GM12878 (cell line): Measurements from ENCODE around the gene SPINDOC. TPM values are rescaled to one million over a fixed set of nuclear protein-coding genes. Genes with fewer than 3 reads are reported as not detected.
A peak's percentile ranks its signal among the peaks of the same experiment; 100 is the strongest.

Experiments
- BCL3 ChIP-seq: IDR thresholded peaks from 2 replicates; pipeline ENCODE4 v1.6.1; 2011; ENCODE audit warnings: borderline replicate concordance, low read depth, mild to moderate bottlenecking, moderate library complexity, low read length; ENCODE audit not compliant: insufficient read depth, poor library complexity, severe bottlenecking
- BRCA1 ChIP-seq: IDR thresholded peaks from 2 replicates; pipeline ENCODE4 v1.6.1; 2011; ENCODE audit warnings: low read depth, low read length, improper control_type of control experiment
- CBX5 ChIP-seq: sonication (generic); IDR thresholded peaks from 2 replicates; pipeline ENCODE4 v1.6.1; 2016; ENCODE audit warnings: low read depth, moderate library complexity, mild to moderate bottlenecking, inconsistent platforms
- CEBPZ ChIP-seq: fragments of 150-350 bp; IDR thresholded peaks from 2 replicates; pipeline ENCODE4 v1.6.1; 2016; ENCODE audit warnings: low read depth, low read length
- CHD2 ChIP-seq: IDR thresholded peaks from 2 replicates; pipeline ENCODE4 v1.6.1; 2011; ENCODE audit warnings: low read depth, low read length, improper control_type of control experiment, borderline replicate concordance
- CHD4 ChIP-seq: fragments of 200-600 bp; sonication (generic); IDR thresholded peaks from 2 replicates; pipeline ENCODE4 v1.6.1; 2016; ENCODE audit warnings: mild to moderate bottlenecking
- DPF2 ChIP-seq: fragments of 450-650 bp; IDR thresholded peaks from 2 replicates; pipeline ENCODE4 v1.6.1; 2017; ENCODE audit warnings: mild to moderate bottlenecking
- E4F1 ChIP-seq: fragments of 450-650 bp; IDR thresholded peaks from 2 replicates; pipeline ENCODE4 v1.6.1; 2018; ENCODE audit warnings: borderline replicate concordance, mild to moderate bottlenecking; ENCODE audit not compliant: partially characterized antibody
- EGR1 ChIP-seq, 2 experiments: IDR thresholded peaks; 1 replicate in 1 of 2; 2 replicates in 1 of 2; pipeline ENCODE4 v1.6.1; 2011 to 2012; ENCODE audit warnings: low read depth in 2 of 2, low read length in 2 of 2, borderline replicate concordance in 1 of 2, mild to moderate bottlenecking in 1 of 2, moderate library complexity in 1 of 2
- GABPA ChIP-seq: IDR thresholded peaks from 2 replicates; pipeline ENCODE4 v1.6.1; 2014; ENCODE audit warnings: antibody characterized with exemption, low read depth, mild to moderate bottlenecking, inconsistent platforms
- IRF5 ChIP-seq: fragments of 450-650 bp; IDR thresholded peaks from 2 replicates; pipeline ENCODE4 v1.6.1; 2017; ENCODE audit warnings: borderline replicate concordance
- JUND ChIP-seq: IDR thresholded peaks from 2 replicates; pipeline ENCODE4 v1.6.1; 2012; ENCODE audit warnings: low read depth, mild to moderate bottlenecking, low read length, improper control_type of control experiment, moderate library complexity
- MYB ChIP-seq: fragments of 150-350 bp; IDR thresholded peaks from 2 replicates; pipeline ENCODE4 v1.6.1; 2014; ENCODE audit warnings: mild to moderate bottlenecking, low read depth, low read length, borderline replicate concordance
- PAX5 ChIP-seq: IDR thresholded peaks from 2 replicates; pipeline ENCODE4 v1.6.1; 2011; ENCODE audit warnings: low read depth, low read length, borderline replicate concordance
- PKNOX1 ChIP-seq: fragments of 450-650 bp; IDR thresholded peaks from 2 replicates; pipeline ENCODE4 v1.6.1; 2016; ENCODE audit warnings: mild to moderate bottlenecking
- PML ChIP-seq: IDR thresholded peaks from 2 replicates; pipeline ENCODE4 v1.6.1; 2012; ENCODE audit warnings: low read length, inconsistent platforms
- RFX5 ChIP-seq: IDR thresholded peaks from 2 replicates; pipeline ENCODE4 v1.6.1; 2011; ENCODE audit warnings: low read depth, low read length, improper control_type of control experiment
- SMAD5 ChIP-seq: IDR thresholded peaks from 2 replicates; pipeline ENCODE4 v1.6.1; 2016; ENCODE audit warnings: antibody characterized with exemption, low read depth
- SPI1 ChIP-seq: IDR thresholded peaks from 2 replicates; pipeline ENCODE4 v1.6.1; 2011; ENCODE audit warnings: low read depth, mild to moderate bottlenecking, low read length, moderate library complexity, borderline replicate concordance; ENCODE audit not compliant: insufficient read depth
- SUZ12 ChIP-seq: fragments of 200-600 bp; sonication (generic); IDR thresholded peaks from one replicate; pipeline ENCODE4 v1.6.1; 2018; ENCODE audit warnings: antibody characterized with exemption, mild to moderate bottlenecking; ENCODE audit not compliant: unreplicated experiment
- WRNIP1 ChIP-seq: IDR thresholded peaks from 2 replicates; pipeline ENCODE4 v1.6.1; 2011; ENCODE audit warnings: low read depth, low read length, improper control_type of control experiment, borderline replicate concordance
- ZNF217 ChIP-seq: fragments of 450-650 bp; IDR thresholded peaks from 2 replicates; pipeline ENCODE4 v1.6.1; 2017; ENCODE audit warnings: antibody characterized with exemption, mild to moderate bottlenecking
- polyA plus RNA-seq, 11 experiments: library from polyadenylated mRNA; depleted of rRNA in 4 of 11; unstranded in 6 of 11; stranded (reverse) in 5 of 11; fragments of >200 nt; fragmentation: Nextera tagmentation in 4 of 11; fragmentation: Illumina TruSeq in 1 of 11; extraction: Ambion mirVana in 4 of 11; extraction: Trizol in 1 of 11; gene quantifications; 1 replicate in 1 of 11; 2 replicates in 10 of 11; pipeline versions ENCODE4 v1.2.1 to v1.2.3, GENCODE V29; 2011 to 2016; ENCODE audit warnings: inconsistent platforms in 2 of 11, missing spikeins in 2 of 11, low read depth in 1 of 11
- total RNA-seq, 4 experiments: library from RNA; depleted of rRNA in 3 of 4; stranded (reverse); fragments of >200 nt in 3 of 4; fragmentation: Illumina TruSeq in 1 of 4; extraction: Trizol in 1 of 4; gene quantifications; 2 replicates each; pipeline versions ENCODE4 v1.2.1 to v1.2.3, GENCODE V29; 2013 to 2021

Gene SPINDOC
- total and polyA plus RNA-seq, 10 of the 15 experiments (the other 5 are each of a cell fraction or from before 2014, with no cell fraction given), result 0.88 to 38.2 (median 16.9) TPM

- TF ChIP-seq BCL3 (no peak), CHD2 (no peak), GABPA (peak; percentile 15; the same call in 1 of the 2 replicates), JUND (no peak), PAX5 (no peak), SUZ12 (no peak), CEBPZ (no peak), CHD4 (no peak), ZNF217 (0 out of 2 replicates have a peak, but pooled peaks have one; percentile 38), E4F1 (no peak), CBX5 (0 out of 2 replicates have a peak, but pooled peaks have one; percentile 47), SMAD5 (no peak), IRF5 (no peak), EGR1 (IDR thresholded peaks at IDR 0.05; ENCODE audit: borderline replicate concordance in 1 of 2, low read depth in 2 of 2, low read length in 2 of 2) (no peak), PKNOX1 (peak; percentile 72), MYB (no peak), RFX5 (no peak), PML (no peak), WRNIP1 (no peak), DPF2 (peak; percentile 73; the same call in 1 of the 2 replicates), SPI1 (no peak), BRCA1 (no peak)
These were observed 53.0 kb downstream of the SPINDOC start (continued) for GRCh38 chr11:63866211-63866610.
